Mesendoderm (in vitro differentiated cells): Measurements from ENCODE around the gene FAF1.

Source experiments
- DNase-seq: peaks from one replicate; pipeline ENCODE4 v3.0.0; 2013
- H2AK5ac ChIP-seq: 2 replicates; pipeline ENCODE4 v1.6.1; 2013; ENCODE audit warnings: low read length, inconsistent platforms
- H2BK120ac ChIP-seq: 2 replicates; pipeline ENCODE4 v1.6.1; 2013; ENCODE audit warnings: low read depth, mild to moderate bottlenecking, low read length, moderate library complexity, mixed read lengths
- H2BK15ac ChIP-seq: replicated peaks from 2 replicates; pipeline ENCODE4 v1.6.1; 2013; ENCODE audit warnings: low read depth, mild to moderate bottlenecking, moderate library complexity
- H2BK5ac ChIP-seq: 2 replicates; pipeline ENCODE4 v1.6.1; 2013; ENCODE audit warnings: low read length, inconsistent platforms
- H3K18ac ChIP-seq: 2 replicates; pipeline ENCODE4 v1.6.1; 2013; ENCODE audit warnings: mild to moderate bottlenecking, low read length, mixed read lengths
- H3K23ac ChIP-seq: one replicate; pipeline ENCODE4 v1.6.1; 2013; ENCODE audit warnings: low read length
- H3K27ac ChIP-seq: 2 replicates; pipeline ENCODE4 v1.5.1; 2013; ENCODE audit warnings: low read depth, mild to moderate bottlenecking, inconsistent platforms, low read length, moderate library complexity
- H3K27me3 ChIP-seq: 2 replicates; pipeline ENCODE4 v1.6.1; 2013; ENCODE audit warnings: low read length, control low read depth, mild to moderate bottlenecking, inconsistent platforms; ENCODE audit not compliant: insufficient read depth, poor library complexity
- H3K36me3 ChIP-seq: 2 replicates; pipeline ENCODE4 v1.6.1; 2013; ENCODE audit warnings: low read length, inconsistent platforms; ENCODE audit not compliant: control insufficient read depth, insufficient read depth
- H3K4ac ChIP-seq: one replicate; pipeline ENCODE4 v1.6.1; 2013; ENCODE audit warnings: low read depth, mild to moderate bottlenecking, low read length, moderate library complexity
- H3K4me1 ChIP-seq: 2 replicates; pipeline ENCODE4 v1.6.1; 2013; ENCODE audit warnings: low read depth, low read length, inconsistent platforms; ENCODE audit not compliant: control insufficient read depth
- H3K4me2 ChIP-seq: 2 replicates; pipeline ENCODE4 v1.6.1; 2013; ENCODE audit warnings: low read length
- H3K4me3 ChIP-seq: 2 replicates; pipeline ENCODE4 v1.5.1; 2013; ENCODE audit warnings: mild to moderate bottlenecking, low read length
- H3K56ac ChIP-seq: one replicate; pipeline ENCODE4 v1.6.1; 2013; ENCODE audit warnings: low read length
- H3K79me1 ChIP-seq: 2 replicates; pipeline ENCODE4 v1.6.1; 2013; ENCODE audit warnings: low read length, inconsistent platforms
- H3K79me2 ChIP-seq: 2 replicates; pipeline ENCODE4 v1.6.1; 2013; ENCODE audit warnings: mild to moderate bottlenecking, low read length; ENCODE audit not compliant: control insufficient read depth, insufficient read depth
- H3K9ac ChIP-seq: 2 replicates; pipeline ENCODE4 v1.6.1; 2013; ENCODE audit warnings: low read length, inconsistent platforms
- H4K5ac ChIP-seq: one replicate; pipeline ENCODE4 v1.6.1; 2013; ENCODE audit warnings: low read length
- H4K8ac ChIP-seq: one replicate; pipeline ENCODE4 v1.6.1; 2013; ENCODE audit warnings: low read depth, mild to moderate bottlenecking, control low read depth, low read length, moderate library complexity
- WGBS: extraction: QIAGEN DNeasy Blood & Tissue Kit; methylation state at CpG from one replicate; pipeline ENCODE4 v1.1.7; 2013; ENCODE audit warnings: low lambda C conversion rate, missing lambda C conversion rate; ENCODE audit not compliant: insufficient coverage; ENCODE audit errors: extremely low coverage; 5-methylcytosine and 5-hydroxymethylcytosine counted together

The FAF1 gene

DNA sequence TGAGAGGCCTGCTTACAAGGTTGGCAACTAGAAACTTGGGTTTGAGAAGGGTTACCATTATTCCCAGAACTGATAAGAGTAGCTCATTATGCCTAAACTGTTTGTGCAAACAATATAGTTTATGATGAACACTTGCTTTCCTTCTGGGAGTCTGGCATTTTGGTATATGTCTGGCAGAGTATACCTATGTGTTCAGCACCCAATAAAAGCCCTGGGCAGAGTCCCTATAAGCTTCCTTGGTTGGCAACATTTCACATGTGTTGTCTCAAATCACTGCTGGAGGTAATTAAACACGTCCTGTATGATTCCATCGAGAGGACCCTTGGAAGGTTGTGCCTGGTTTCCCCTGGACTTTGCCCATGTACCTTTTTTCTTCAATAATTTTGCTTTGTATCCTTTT lies 497.1 kb downstream of the FAF1 start:
- no peaks in the 10 kb centered on the region for H3K36me3 ChIP-seq
- H4K5ac ChIP-seq: no peak overlapping the region
- no peak overlapping the region for H3K56ac ChIP-seq
- H3K4me3 ChIP-seq: no peak overlapping the region
- H2BK15ac ChIP-seq: no peak overlapping the region
- DNase-seq: no peak
- no CpG with 5 or more reads among the region's 2 CpGs for WGBS
- H3K79me2 ChIP-seq: no peaks in the 10 kb centered on the region
- no peak overlapping the region for H3K23ac ChIP-seq
- no peak overlapping the region for H3K27ac ChIP-seq
- no peaks in the 10 kb centered on the region for H3K79me1 ChIP-seq
- H2BK5ac ChIP-seq: no peak overlapping the region
- no peak overlapping the region for H2BK120ac ChIP-seq
- no peak overlapping the region for H4K8ac ChIP-seq
- no peak overlapping the region for H3K18ac ChIP-seq
- no peak overlapping the region for H3K4me2 ChIP-seq
- no peak overlapping the region for H3K4ac ChIP-seq
- H2AK5ac ChIP-seq: no peak overlapping the region
- H3K27me3 ChIP-seq: no peaks in the 10 kb centered on the region
- H3K9ac ChIP-seq: no peak overlapping the region
- no peaks in the 10 kb centered on the region for H3K4me1 ChIP-seq

DNA sequence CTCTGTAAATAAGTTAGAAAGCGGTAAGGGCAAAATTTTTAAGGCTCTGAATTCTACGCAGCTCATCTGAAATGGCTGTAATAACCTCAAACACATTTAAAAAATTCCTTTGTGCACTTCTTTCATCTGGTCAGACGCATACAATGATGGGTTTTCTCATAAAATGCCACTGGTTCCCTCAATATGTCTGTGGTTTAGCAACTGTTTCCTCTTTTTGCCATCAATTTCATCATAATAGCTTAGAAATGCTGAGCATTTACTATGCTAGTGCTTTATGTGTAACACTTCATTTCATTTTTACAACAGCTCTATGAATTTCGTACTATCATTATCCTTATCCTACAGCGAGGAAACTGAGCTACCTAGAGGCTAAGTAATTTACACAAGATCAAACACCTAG lies 501.6 kb downstream of the FAF1 start:
- no peaks in the 10 kb centered on the region for H3K36me3 ChIP-seq
- no peak overlapping the region for H2BK5ac ChIP-seq
- H2BK15ac ChIP-seq: no peak overlapping the region
- no peak overlapping the region for H2AK5ac ChIP-seq
- no peaks in the 10 kb centered on the region for H3K79me2 ChIP-seq
- no peak overlapping the region for H3K4me3 ChIP-seq
- no peak overlapping the region for H3K18ac ChIP-seq
- no peak overlapping the region for H3K4ac ChIP-seq
- no peak for DNase-seq
- no peak overlapping the region for H3K27ac ChIP-seq
- no peak overlapping the region for H3K4me2 ChIP-seq
- no peaks in the 10 kb centered on the region for H3K4me1 ChIP-seq
- no peak overlapping the region for H3K56ac ChIP-seq
- no peak overlapping the region for H2BK120ac ChIP-seq
- H3K27me3 ChIP-seq: no peaks in the 10 kb centered on the region
- H4K8ac ChIP-seq: no peak overlapping the region
- H3K79me1 ChIP-seq: no peaks in the 10 kb centered on the region
- no peak overlapping the region for H3K23ac ChIP-seq
- WGBS: no CpG with 5 or more reads among the region's 5 CpGs
- H3K9ac ChIP-seq: no peak overlapping the region
- no peak overlapping the region for H4K5ac ChIP-seq

DNA sequence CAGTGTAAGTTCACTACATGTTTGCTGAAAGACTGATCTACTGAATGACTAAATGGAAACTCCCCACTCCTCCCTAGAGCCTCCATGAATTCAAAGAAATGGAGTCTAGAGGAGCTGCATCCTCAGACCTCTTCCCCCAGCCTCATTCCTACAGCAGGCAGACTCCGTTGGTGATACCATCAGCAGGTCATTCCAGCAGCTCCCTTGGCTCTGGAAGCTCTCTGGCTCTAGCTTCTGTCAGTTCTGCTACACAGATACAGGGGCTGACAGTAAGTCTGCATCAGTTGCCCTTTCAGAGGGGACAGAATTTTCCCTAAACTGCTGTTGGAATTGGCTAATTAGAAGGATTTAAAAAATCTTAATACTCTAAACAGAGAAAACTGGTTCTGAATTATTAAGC lies 505.2 kb downstream of the FAF1 start:
- DNase-seq: peak; percentile 3
- Histone ChIP-seq H3K36me3 (no peaks in the 10 kb centered on the region), H3K4me1 (no peaks in the 10 kb centered on the region), H2BK5ac (no peak overlapping the region), H4K5ac (no peak overlapping the region), H3K18ac (no peak overlapping the region), H3K9ac (no peak overlapping the region), H2BK120ac (no peak overlapping the region), H4K8ac (no peak overlapping the region), H3K23ac (no peak overlapping the region), H2BK15ac (no peak overlapping the region), H2AK5ac (no peak overlapping the region), H3K79me1 (no peaks in the 10 kb centered on the region), H3K27ac (no peak overlapping the region), H3K4me3 (no peak overlapping the region), H3K27me3 (no peaks in the 10 kb centered on the region), H3K4me2 (no peak overlapping the region), H3K79me2 (no peaks in the 10 kb centered on the region), H3K56ac (no peak overlapping the region), H3K4ac (no peak overlapping the region)
- WGBS: no CpG with 5 or more reads among the region's 1 CpG

DNA sequence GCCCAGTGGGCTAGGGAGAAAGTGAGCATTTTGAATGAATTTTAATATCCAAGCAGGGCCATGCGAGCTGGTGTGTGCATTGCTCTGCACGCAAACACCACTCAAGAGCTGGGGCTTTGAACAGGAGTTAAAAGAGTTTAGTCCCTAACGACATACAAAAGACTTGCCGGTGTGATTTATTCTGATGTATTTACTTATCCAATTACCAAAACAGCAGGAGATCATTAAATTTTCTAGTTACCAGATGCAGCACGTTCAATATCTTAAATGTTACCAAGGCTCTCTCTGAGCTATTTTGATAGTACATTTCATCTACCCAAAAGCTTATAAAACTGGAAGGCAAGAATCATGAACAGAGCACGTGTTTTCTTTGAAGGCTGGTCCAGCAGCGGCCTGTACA lies 506.8 kb downstream of the FAF1 start:
- Histone ChIP-seq H2AK5ac (no peak overlapping the region), H3K9ac (no peak overlapping the region), H4K8ac (no peak overlapping the region), H3K36me3 (no peaks in the 10 kb centered on the region), H2BK120ac (no peak overlapping the region), H3K23ac (no peak overlapping the region), H3K79me1 (no peaks in the 10 kb centered on the region), H3K18ac (no peak overlapping the region), H2BK5ac (no peak overlapping the region), H3K27ac (no peak overlapping the region), H3K4ac (no peak overlapping the region), H3K4me1 (no peaks in the 10 kb centered on the region), H3K4me2 (no peak overlapping the region), H3K4me3 (no peak overlapping the region), H3K56ac (no peak overlapping the region), H2BK15ac (no peak overlapping the region), H3K27me3 (no peaks in the 10 kb centered on the region), H4K5ac (no peak overlapping the region), H3K79me2 (no peaks in the 10 kb centered on the region)
- no CpG with 5 or more reads among the region's 7 CpGs for WGBS
- no peak for DNase-seq

DNA sequence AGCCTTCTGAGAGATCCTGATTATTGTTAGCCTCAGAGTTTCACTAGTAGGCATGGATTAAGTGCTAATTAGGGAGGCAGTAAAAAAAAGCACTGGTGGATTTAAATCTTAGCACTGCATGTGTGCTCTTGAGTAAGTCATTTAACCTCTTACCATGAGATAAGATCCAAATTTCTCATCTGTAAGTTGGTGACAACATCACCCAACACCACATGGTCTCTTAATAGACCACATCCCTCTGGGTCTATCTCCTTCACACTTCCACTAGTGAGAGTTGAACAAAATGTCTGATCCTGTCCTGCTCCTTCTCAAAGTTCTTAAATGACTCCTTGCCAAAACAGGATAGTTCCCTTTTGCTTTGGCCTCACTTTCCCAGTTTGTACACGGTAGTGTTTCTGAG lies 507.4 kb downstream of the FAF1 start:
- H3K27ac ChIP-seq: no peak overlapping the region
- H3K36me3 ChIP-seq: no peaks in the 10 kb centered on the region
- no peak overlapping the region for H3K18ac ChIP-seq
- H3K27me3 ChIP-seq: no peaks in the 10 kb centered on the region
- no peak overlapping the region for H3K23ac ChIP-seq
- no peak overlapping the region for H2BK120ac ChIP-seq
- no peak overlapping the region for H2BK15ac ChIP-seq
- DNase-seq: peak; percentile 49
- no peak overlapping the region for H3K4me2 ChIP-seq
- H3K56ac ChIP-seq: no peak overlapping the region
- no peaks in the 10 kb centered on the region for H3K79me2 ChIP-seq
- no peak overlapping the region for H3K9ac ChIP-seq
- H3K4ac ChIP-seq: no peak overlapping the region
- no CpG with 5 or more reads among the region's 1 CpG for WGBS
- H3K4me1 ChIP-seq: no peaks in the 10 kb centered on the region
- no peak overlapping the region for H2BK5ac ChIP-seq
- no peak overlapping the region for H4K8ac ChIP-seq
- H3K4me3 ChIP-seq: no peak overlapping the region
- H2AK5ac ChIP-seq: no peak overlapping the region
- H3K79me1 ChIP-seq: no peaks in the 10 kb centered on the region
- no peak overlapping the region for H4K5ac ChIP-seq

DNA sequence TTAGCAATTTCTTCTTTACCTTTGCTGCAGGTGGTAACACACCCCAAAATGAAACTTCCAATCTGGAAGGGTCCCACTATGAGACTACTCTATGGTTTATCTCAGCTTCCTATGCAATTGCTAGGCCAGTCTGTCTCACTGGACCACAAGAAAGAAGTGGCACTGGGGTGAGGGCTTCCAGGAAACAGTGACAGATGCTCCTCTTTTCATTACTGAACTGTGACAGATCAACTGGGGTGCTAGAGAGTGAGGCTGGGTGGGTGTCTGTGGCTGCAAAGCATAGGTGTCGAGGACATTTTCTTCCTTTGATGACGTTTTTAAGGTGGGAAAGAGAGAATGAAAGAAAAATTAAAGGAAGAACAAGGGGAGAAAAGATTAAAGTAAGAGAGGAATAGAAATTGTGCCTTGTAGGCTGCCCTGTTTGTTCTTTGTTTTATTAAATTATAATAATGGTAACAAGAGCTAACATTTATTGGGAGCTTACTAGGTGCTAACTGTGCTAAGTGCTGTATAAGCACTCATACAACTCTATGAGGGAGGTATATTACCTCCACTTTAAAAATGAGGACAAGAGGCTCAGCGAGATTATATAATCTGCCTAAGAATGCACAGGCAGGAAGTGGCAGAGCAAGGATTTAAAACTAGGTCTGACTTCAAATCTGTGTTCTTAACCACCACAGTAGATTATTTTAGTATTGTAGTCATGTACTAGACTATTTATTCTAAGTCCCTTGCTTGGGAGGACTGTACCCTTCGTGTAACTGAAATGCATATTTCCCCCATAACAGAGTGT lies 509.0 kb downstream of the FAF1 start:
- no peak overlapping the region for H3K4me2 ChIP-seq
- H3K4me3 ChIP-seq: no peak overlapping the region
- no peak overlapping the region for H2AK5ac ChIP-seq
- no peak overlapping the region for H4K5ac ChIP-seq
- DNase-seq: no peak
- no peak overlapping the region for H3K4ac ChIP-seq
- no peaks in the 10 kb centered on the region for H3K36me3 ChIP-seq
- H3K23ac ChIP-seq: no peak overlapping the region
- H2BK120ac ChIP-seq: no peak overlapping the region
- 100% methylated on average over 1 of the region's 4 CpGs for WGBS
- no peaks in the 10 kb centered on the region for H3K4me1 ChIP-seq
- no peaks in the 10 kb centered on the region for H3K79me2 ChIP-seq
- H2BK15ac ChIP-seq: no peak overlapping the region
- no peak overlapping the region for H3K27ac ChIP-seq
- H3K18ac ChIP-seq: no peak overlapping the region
- H3K27me3 ChIP-seq: no peaks in the 10 kb centered on the region
- no peak overlapping the region for H3K56ac ChIP-seq
- H2BK5ac ChIP-seq: no peak overlapping the region
- no peak overlapping the region for H4K8ac ChIP-seq
- no peak overlapping the region for H3K9ac ChIP-seq
- H3K79me1 ChIP-seq: no peaks in the 10 kb centered on the region
